ENCODE results near the gene CPD.

Gene CPD

DNA sequence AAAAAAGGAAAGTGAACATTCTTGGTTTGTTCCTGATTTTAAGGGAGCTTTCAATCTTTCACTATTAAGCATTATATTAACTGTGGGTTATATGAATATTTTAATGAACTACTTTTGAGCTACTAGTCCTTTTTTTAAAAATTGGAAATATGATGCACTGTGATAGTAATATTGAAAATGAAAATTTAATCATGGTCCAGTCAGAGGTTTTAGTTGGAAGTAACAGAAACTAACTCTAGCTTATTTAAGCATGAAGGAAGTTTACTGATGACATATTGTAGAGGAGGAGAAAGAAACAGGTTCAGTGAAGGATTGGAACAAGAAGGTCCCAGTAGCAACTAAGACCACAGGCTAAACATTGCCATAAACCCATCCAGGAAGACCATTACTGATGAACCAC, 24.0 kb upstream of the CPD start:
- no peak for DNase-seq (ENCODE audit: low spot score)

DNA sequence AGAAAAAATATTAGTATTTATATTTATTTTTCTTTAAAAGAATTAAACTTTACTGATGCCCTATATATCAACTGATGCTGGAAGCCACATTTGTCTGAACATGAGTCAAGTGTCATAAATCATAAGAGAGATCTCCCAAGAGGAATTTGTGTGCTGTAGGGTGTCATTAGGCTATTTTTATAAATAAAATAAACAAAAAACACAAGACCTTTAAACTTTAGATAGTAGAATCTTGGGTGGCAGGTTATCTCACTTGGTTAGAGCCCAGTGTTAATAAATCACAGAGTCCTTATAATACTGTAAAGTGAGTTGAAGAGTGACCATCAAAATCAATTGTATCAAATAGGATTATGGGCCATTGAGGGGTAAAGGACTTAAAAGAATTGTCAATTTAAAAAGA, 21.3 kb upstream of the CPD start:
- no peak for DNase-seq (ENCODE audit: low spot score)

DNA sequence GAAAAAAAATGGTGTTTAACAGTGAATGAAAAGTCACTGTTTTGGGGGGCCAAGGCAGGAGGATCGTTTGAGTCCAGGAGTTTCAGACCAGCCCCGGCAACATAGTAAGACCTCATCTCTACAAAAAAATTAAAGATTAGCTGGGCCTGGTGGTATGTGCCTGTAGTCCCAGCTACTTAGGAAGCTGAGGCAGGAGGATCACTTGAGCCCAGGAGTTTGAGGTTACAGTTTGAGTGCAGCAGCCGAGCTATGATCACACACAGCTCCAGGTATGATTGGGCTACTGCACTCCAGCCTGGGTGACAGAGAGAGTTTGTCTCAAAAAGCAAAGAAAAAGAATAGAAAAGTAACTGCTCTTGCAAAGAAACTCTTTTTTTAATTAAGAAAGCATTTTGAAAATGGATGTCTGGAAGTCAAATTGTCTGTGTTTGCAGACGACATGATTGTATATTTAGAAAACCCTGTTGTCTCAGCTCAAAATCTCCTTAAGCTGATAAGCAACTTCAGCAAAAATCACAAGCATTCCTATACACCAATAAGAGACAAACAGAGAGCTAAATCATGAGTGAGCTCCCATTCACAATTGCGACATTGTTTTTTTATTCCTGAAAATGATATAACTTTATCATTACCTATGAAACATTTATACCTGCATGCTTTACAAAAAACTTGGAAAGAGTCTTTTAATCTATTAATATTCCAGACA, 20.5 kb upstream of the CPD start:
- no peak for DNase-seq (ENCODE audit: low spot score)

DNA sequence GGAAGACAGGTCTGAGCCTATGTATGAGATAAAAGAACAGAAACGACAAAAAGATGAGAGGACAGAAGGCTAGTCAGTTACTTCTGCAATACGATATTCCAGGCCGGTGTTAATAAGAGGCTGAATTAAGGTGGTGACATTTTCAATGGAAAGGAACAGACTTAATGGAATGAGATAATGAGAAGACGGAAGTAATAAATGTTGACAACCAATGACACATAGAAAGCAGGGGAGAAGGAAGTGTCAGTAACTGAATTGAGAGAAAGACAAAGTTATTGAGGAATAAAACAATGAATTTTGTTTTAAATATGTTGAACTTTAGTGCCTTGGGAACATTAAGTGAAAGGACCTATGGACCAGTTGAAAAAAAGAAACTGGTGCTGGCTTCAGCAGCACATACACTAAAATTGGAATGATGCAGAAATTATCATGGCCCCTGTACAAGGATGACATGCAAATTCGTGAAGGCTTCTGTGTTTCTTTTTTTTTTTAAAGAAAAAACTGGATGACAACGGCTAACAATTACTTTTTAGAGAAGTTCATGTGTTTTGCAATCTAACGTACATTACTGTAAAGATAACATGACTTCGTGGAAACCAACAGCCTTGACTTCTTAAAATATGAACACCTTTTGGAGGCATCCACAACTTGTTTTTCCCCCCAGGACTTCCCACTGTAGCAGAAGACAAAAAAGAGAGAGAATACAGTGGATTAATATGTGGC, 18.5 kb upstream of the CPD start:
- no peak for DNase-seq (ENCODE audit: low spot score)

DNA sequence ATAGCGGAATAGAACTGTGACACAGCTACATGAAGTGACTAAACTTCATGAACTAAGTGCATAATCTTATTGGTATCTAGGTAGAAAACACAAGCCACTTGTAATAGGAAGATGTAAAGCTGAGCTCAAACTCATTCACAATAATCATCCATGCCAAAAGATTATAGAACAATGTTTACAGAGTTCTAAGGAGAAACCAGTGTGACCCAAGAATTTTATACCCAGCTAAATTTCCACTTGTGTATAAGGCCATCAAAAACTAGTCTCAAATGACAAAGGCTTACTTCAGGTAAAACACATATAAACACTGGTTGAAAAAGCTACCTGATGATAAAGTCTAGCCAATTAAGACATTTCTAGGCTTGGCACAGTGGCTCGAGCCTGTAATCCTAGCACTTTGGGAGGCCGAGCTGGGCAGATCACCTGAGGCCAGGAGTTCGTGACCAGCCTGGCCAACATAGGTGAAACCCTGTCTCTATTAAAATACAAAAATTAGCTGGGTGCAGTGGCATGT, 16.9 kb upstream of the CPD start:
- DNase-seq (ENCODE audit: low spot score): no peak

DNA sequence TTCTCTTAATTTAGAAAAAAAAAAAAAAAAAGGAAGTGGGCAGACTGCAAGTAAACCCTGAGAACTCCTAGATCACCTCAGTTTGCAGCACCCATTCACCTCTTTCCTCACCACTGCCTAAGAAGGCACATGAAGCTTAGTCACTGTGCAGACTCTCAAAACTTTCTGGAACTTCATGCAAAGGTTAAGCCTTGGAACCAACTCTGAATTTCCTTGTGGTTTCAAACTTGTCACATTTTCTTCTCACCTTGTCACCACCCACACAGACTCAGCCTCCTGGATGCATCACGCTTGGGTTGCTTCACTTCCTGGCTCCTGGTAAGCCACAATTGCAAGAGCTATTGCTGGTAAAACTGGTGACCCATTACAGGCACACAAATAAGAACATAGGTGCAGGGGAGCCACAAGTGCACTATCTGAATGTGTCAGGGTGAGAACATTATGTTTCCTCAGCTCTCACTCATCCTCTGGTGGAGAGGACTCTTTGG, 15.0 kb upstream of the CPD start:
- peak; percentile 100 for DNase-seq (ENCODE audit: low spot score)

DNA sequence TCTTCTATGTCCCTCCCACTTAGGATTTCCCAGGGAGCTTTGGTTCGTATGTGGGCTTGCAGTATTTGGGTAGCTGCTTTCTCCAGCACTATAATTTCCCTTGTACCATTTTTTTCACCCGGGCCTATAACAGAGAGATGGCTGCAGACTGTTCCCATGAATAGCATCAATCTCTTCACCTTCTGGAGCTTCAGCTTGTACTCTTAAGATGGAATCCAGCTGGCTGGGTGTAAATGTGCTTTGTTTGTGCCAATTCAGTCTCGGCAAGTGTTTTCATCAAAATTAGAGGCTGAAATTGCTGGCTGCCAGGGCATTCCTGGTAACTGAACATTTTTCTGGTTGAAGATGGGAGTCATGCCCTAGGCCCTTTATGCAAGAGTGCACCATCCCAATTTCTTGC, 12.2 kb upstream of the CPD start:
- DNase-seq (ENCODE audit: low spot score): no peak

DNA sequence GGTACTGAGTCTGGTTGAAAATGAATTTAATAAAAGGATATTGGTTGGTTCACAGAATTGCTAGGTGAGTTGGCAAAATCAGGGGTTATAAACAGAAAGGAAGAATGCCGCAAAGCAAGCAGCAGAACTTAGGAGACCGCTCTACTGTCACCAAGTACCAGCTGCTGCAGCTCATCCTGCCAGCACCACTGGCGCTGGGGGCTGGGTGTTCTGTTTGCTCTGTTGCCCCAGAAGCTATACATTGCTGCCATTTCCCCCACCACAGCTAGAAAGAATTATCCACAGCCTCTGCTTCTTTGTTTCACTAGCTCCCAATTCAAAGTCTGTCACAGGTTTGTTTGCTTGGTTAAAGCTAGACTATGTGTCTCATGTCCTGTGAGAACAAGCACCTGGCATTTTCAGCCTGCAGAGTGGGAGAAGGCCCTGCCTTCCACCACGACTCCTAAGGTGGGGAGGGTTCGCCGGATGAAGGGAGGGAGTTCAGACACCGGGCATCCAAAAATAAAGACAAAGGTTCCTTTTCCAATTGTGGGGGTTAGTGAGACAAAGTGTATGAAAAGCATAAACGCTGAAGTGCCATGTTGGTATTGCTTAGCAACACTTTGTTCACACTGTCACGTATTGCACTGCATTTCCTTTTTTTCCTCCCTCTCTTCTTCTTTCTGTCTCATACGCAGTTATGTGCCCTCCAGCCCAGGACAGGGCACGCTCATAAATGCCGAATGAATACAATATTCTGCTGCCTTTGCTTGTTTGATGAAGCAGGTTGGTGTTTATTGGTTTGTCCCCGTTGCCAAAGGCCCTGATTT, 9.6 kb upstream of the CPD start:
- no peak for DNase-seq (ENCODE audit: low spot score)

DNA sequence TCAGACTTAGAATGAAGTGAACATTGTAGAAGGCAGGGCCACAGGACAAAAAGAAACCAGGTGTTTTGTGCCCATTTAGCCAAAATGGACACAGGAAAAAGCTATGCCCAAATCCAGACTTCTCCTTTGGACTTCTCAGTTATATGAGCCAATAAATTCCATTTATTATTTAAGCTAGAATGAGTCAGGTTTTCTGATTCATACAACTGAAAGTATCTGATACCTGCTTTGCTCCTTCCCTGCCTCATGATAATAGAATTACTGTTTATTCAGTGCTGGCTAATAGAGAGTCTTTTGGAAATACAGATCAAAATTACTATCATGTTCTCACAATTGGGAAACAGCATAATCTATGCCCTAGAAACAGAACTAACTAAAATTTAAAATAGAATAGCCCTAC, 8.7 kb upstream of the CPD start:
- DNase-seq (ENCODE audit: low spot score): peak; percentile 64

DNA sequence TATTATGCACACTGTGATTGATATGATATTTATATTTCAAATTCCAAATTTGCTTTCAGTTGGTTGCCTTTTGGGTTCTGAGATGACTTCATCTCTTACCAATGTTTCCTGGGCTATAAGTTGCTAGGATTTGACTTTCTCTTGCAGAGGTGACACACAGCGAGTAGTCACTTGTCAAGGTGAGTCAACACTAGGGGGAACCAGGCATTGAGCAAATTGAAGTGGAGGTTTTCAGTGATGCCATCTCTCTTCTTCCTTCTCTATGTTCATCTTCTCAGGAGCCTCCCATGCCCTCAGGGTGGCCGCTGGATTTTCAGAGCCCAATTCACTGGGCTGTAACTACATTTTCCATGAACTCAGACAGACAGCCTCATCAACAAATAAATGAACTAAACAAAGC, 6.0 kb upstream of the CPD start:
- peak; percentile 92 for DNase-seq (ENCODE audit: low spot score)

DNA sequence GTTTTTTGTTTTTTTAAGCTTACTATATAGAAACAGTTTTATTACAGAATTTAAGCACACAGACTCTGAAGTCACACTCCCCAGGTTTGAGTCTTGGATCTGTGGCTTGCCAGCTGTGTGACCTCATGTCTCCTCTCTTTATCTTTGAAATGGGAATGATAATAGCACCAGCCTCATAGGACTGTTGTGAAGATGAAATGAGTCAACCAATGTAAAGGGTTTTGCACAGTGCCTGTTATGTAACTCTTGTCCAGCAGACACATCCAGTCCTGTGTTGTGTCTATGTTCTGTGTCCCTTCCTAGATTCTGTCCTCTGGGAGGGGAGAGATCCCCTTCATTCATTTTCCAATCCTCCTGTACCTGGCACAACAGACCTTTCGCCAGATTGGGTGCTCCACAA, 3.1 kb upstream of the CPD start:
- no peak for DNase-seq (ENCODE audit: low spot score)

DNA sequence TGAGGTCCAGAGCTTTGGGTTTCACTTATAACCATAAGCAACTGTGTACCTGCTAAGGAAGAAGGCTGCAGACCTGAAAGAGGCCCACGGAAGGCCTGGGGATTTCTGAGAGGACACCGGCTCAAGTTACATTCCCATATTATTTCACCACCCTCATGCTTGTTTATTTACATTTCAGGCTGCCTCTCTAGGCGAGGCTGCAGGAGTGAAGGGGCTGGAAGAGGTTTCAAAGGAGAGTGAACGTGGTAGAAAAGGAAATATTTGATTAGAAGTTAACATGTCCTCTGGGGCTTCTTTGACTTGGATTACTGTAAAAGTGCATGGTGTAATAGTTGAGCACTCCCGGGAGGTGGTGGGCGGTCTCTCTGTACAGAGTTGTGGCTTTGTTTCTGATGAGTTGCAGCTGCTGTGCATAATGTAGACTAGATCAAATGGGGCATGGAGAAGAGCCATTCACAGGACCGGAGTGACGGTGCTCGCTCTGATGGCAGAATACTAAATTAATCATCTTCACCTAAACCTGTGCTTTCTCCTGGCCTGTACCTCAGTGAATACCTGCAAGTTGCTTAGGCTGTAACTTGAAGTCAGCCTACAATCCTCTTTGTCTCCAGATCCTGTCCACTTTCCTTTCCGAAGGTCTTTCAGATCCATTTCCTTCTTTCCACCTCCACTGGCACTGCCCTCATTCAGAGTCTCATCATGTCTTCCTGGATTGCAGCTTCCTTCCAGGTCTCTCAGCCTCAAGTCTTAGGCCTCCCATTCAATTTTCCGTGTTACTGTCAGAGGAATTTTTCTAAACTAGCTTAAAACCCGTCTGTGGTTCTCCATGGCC, 1.9 kb upstream of the CPD start:
- DNase-seq (ENCODE audit: low spot score): no peak

DNA sequence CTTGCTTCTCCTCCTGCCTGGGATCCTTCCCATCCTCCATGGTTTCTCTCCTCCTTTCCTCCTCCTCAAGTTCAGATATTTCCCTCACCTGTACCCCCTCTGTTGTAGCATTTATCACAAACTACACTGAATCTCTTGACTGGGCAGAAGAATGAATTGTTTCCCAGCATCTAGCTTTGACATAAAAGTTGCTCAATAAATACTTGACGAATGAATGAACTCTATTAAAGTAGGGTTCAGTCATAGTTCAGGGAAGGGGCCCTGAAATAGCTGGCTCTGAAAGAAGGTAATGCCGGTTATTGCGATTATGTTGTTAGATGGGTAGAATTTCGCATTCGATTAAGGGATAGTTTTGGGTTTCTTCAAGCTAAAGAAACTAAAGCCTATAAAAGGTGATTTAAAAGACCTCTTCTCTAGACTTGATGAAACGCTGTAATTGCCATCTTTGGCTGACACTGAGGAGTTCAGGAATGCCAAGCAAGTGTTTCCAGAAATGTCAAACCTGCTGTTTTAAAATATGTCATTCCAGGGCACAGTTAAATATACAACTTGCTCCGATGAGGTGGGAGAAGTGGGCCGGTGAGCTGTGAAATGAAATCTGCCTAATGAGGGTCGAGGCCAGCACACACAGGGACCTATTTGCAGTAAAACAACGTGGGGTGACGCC, 1.0 kb upstream of the CPD start:
- no peak for DNase-seq (ENCODE audit: low spot score)

DNA sequence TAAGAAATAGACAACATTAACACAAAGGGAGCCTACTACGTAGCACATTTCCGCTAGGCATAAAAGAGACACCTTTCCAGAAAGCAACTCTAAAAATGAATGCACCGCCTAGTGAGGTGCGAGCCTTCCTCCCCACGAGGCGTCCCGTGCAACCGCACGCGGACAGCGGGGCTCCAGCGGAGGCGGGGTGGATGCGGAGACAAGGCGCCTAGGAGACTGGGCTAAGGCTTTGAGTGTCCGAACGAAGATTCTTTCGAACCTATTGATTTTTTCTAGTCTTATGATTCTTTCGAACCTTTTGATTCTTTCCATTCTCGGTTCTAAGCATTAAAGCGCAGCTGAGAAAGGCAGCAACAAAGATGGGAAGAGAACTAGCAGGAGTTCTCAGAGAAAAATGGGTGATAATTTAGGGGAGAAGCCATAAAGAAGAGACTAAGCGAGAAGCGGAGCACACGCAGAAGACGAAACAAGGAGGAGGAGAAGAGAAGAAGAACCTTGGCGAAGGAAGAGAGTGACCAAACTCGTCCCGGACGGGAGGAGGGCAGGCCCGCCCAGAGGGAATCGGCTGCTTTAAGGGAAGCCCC, 394 bp upstream of the CPD start:
- peak; percentile 46 for DNase-seq (ENCODE audit: low spot score)

DNA sequence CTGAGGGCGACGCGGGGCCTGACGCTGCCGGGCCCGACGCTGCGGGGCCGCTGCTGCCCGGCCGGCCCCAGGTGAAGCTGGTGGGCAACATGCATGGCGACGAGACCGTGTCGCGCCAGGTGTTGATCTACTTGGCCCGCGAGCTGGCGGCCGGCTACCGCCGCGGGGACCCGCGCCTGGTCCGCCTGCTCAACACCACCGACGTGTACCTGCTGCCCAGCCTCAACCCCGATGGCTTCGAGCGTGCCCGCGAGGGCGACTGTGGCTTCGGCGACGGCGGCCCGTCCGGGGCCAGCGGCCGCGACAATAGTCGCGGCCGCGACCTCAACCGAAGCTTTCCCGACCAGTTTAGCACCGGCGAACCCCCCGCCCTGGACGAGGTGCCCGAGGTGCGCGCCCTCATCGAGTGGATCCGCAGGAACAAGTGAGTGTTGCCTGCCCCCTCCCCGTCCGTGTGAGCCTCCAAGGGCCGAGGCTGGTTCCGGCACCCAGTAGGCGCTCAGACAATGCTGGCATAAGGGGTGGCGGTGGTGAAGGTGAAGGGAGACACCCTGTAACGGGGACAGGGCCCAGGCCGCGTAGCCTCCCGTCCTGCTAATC, 676 bp downstream of the CPD start:
- peak; percentile 22 for DNase-seq (ENCODE audit: low spot score)

DNA sequence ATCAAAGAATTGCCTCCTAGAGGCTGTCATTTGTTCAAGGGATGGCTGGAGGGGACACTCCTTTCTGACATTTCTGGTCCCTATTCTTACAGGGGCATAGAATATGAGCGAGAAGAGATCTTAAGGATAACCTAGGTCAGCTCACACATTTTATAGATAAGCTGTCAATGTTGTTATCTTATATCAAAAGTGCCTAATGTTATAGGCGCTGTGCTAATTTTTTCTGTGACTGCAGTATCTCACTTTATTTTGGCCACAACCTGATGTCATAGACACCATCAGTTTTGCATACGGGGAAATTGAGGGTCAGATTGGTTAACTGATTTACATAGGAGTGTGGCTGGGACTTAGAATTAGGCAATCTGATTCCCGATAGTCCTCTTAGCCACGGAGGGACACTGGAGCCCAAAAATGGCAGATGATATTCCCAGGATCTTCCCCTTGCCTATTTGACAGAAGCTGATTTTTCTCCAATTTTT, 1.2 kb downstream of the CPD start:
- DNase-seq (ENCODE audit: low spot score): peak; percentile 22

DNA sequence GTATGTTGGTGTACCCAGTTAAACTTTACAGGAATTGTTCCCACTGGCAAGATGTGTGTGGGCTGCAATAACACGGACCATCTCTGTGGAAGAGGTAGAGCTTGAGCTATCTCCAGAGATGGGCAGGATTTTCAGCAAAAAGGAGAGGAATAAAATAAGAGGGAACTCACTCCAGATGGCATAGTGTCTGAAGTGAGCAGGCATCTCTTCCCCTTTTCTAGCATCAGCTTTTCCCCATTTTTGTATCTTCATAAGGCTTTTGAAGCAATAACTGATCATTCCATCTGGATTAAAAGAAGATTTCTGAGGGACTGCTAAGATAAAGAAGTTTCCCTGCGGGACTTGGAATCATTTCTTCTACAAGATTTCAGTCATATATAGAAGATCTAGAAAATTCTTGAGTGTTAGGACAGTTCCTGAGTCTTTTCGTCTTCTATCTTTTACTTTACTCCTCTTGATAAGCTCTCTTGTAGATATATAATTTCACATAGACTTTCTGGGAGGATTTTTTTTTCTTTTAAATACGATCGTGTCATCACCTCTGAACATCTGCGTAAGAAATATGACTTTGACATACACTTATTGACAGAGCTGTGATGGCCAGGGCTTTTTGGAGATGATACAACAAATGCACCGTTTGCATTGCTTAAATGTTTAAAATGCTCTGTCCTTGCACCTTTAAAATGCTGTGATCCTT, 2.1 kb downstream of the CPD start:
- no peak for DNase-seq (ENCODE audit: low spot score)

DNA sequence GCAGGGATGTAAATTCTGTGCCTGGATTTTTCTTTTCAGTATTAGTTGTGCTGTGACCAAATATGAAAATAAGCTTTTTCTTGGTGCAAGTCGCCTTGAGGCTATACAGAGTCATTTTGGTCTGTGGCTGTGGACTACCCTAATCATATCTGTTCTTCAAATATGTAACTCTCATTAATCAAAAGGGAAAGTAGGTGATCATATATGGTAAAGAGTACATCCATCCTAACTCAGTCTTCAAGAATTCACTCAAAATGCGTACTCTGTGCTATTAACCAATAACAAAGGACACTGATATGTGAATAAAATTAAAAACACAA, 2.6 kb downstream of the CPD start:
- DNase-seq (ENCODE audit: low spot score): no peak

DNA sequence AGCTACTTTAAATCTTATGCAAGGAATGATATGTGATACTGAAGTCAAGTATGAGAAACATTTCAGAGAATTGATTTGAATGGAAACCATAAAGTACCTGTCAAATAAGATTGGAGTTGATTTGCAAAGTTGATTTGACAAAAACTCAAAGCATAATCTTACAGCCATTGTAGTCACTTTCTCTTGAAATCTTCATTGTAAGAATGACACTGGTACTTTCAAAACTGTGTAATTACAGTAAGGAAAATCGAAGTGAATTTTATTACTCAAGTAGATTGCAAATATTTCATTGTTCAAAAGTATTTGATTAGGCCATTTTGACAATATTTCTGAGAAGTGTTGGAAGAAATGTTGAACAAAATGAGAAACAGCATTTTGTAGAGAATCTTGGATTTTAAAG, 3.6 kb downstream of the CPD start:
- DNase-seq (ENCODE audit: low spot score): no peak

Measured in kidney tubule cell (primary cell).